ENCODE measurements around the gene KIF3B. TPM values are rescaled to one million over a fixed set of nuclear protein-coding genes. Genes with fewer than 3 reads are reported as not detected.

The KIF3B gene
- polyA plus RNA-seq, 1 donor (not counting 4 experiments of a cell fraction or from before 2014, with no cell fraction given): 20.3 TPM

GRCh38 chr20:32357869-32358631 lies 80.6 kb downstream of the KIF3B start, which contains the start of gene ASXL1:
Gene ASXL1, plus strand, starts transcription at chr20:32358331. Its CDS starts 445 bp downstream, at chr20:32358776.
- Histone ChIP-seq H2AFZ (ENCODE audit: control insufficient read depth, low read length) (peak within 1 kb of the TSS; percentile 90), H3K79me2 (ENCODE audit: control insufficient read depth, insufficient read depth, low read length) (peaks cover 41% of the 10 kb centered on the region), H3K4me1 (ENCODE audit: control insufficient read depth, extremely low read depth, insufficient read depth, low read length) (peaks cover 34% of the 10 kb centered on the region), H3K36me3 (ENCODE audit: control insufficient read depth in 2 of 2, extremely low read depth in 1 of 2, insufficient read depth in 2 of 2, low read length in 2 of 2) (peaks cover 0 to 3% of the 10 kb centered on the region in 2 experiments), H3K27ac (ENCODE audit: control insufficient read depth, insufficient read depth, low read length) (peak within 1 kb of the TSS; percentile 95), H3K27me3 (ENCODE audit: control insufficient read depth, extremely low read depth, insufficient read depth, low read length) (no peaks in the 10 kb centered on the region), H3K4me2 (ENCODE audit: control insufficient read depth, extremely low read depth, insufficient read depth, low read depth, low read length) (peak within 1 kb of the TSS; percentile 91), H3K4me3 (ENCODE audit: control insufficient read depth in 2 of 3, extremely low read depth in 1 of 3, insufficient read depth in 2 of 3, low read depth in 1 of 3, low read length in 3 of 3) (peak within 1 kb of the TSS; percentile 93 to 95 (median 94)), H3K9me3 (ENCODE audit: control insufficient read depth, low read depth, low read length) (no peaks in the 10 kb centered on the region), H3K9me1 (ENCODE audit: control insufficient read depth, extremely low read depth, insufficient read depth, low read length) (no peaks in the 10 kb centered on the region), H3K9ac (ENCODE audit: control insufficient read depth, extremely low read depth, insufficient read depth, low read length) (peak within 1 kb of the TSS; percentile 95), H4K20me1 (ENCODE audit: control insufficient read depth, extremely low read depth, insufficient read depth, low read length) (peaks cover 4% of the 10 kb centered on the region)
- no peak for TF ChIP-seq CTCF (optimal IDR thresholded peaks at IDR 0.05 in 1 of 3, IDR thresholded peaks at IDR 0.05 in 1 of 3, conservative IDR thresholded peaks at IDR 0.05 in 1 of 3; ENCODE audit: extremely low read depth in 1 of 3, insufficient read depth in 2 of 3, low read length in 3 of 3)
- TF ChIP-seq EZH2 (IDR thresholded peaks at IDR 0.05; ENCODE audit: low read length): no peak
- dilution Hi-C loops (cut with MboI; ENCODE audit: extremely low pct_ligation_motif_present, low sequenced_read_pairs): no loop called here
- FAIRE-seq: no peak
- DNase-seq (ENCODE audit: low read depth, low spot score): peak; percentile 62

- Histone ChIP-seq H3K27ac (ENCODE audit: control insufficient read depth, insufficient read depth, low read length) (no peak overlapping the region), H3K79me2 (ENCODE audit: control insufficient read depth, insufficient read depth, low read length) (peaks cover 46% of the 10 kb centered on the region), H4K20me1 (ENCODE audit: control insufficient read depth, extremely low read depth, insufficient read depth, low read length) (peaks cover 9% of the 10 kb centered on the region), H3K9ac (ENCODE audit: control insufficient read depth, extremely low read depth, insufficient read depth, low read length) (peak overlapping the region; percentile 95), H2AFZ (ENCODE audit: control insufficient read depth, low read length) (no peak overlapping the region), H3K4me2 (ENCODE audit: control insufficient read depth, extremely low read depth, insufficient read depth, low read depth, low read length) (no peak overlapping the region), H3K27me3 (ENCODE audit: control insufficient read depth, extremely low read depth, insufficient read depth, low read length) (no peaks in the 10 kb centered on the region), H3K4me3 (ENCODE audit: control insufficient read depth in 2 of 3, extremely low read depth in 1 of 3, insufficient read depth in 2 of 3, low read depth in 1 of 3, low read length in 3 of 3) (peak overlapping the region in 2 of 3 experiments; percentile 93 to 94), H3K4me1 (ENCODE audit: control insufficient read depth, extremely low read depth, insufficient read depth, low read length) (peaks cover 34% of the 10 kb centered on the region), H3K9me3 (ENCODE audit: control insufficient read depth, low read depth, low read length) (no peaks in the 10 kb centered on the region), H3K9me1 (ENCODE audit: control insufficient read depth, extremely low read depth, insufficient read depth, low read length) (no peaks in the 10 kb centered on the region), H3K36me3 (ENCODE audit: control insufficient read depth in 2 of 2, extremely low read depth in 1 of 2, insufficient read depth in 2 of 2, low read length in 2 of 2) (peaks cover 0 to 3% of the 10 kb centered on the region in 2 experiments)
- DNase-seq (ENCODE audit: low read depth, low spot score) (no peak), FAIRE-seq (no peak)
- TF ChIP-seq CTCF (optimal IDR thresholded peaks at IDR 0.05 in 1 of 3, IDR thresholded peaks at IDR 0.05 in 1 of 3, conservative IDR thresholded peaks at IDR 0.05 in 1 of 3; ENCODE audit: extremely low read depth in 1 of 3, insufficient read depth in 2 of 3, low read length in 3 of 3) (no peak), EZH2 (IDR thresholded peaks at IDR 0.05; ENCODE audit: low read length) (no peak)
- dilution Hi-C loops (cut with MboI; ENCODE audit: extremely low pct_ligation_motif_present, low sequenced_read_pairs): no loop called here
Measured at GRCh38 chr20:32358632-32358882, 81.1 kb downstream of the KIF3B start.

Data from keratinocyte (primary cell).